WTC11 (cell line): ENCODE data around the gene RHPN2. TPM values are rescaled to one million over a fixed set of nuclear protein-coding genes. Genes with fewer than 3 reads are reported as not detected.

Experiments
- ATAC-seq: fragments of 200-7000 bp; cut with Tn5 transposase; 2 replicates; pipeline ENCODE4 v1.10.0; 2021; ENCODE audit warnings: mild to moderate bottlenecking, moderate library complexity
- CTCF ChIA-PET: fragments of 300-600 bp; sonication (Branson Sonifier 250); formaldehyde crosslinking; loops from one replicate; lab custom pipeline; 2021; ENCODE audit warnings: antibody characterized with exemption; lab: Charles Lee
- POLR2A ChIA-PET: fragments of 350-600 bp; sonication (Branson Sonifier 250); formaldehyde crosslinking; loops from one replicate; lab custom pipeline; 2021; ENCODE audit warnings: antibody characterized with exemption; lab: Charles Lee
- DNase-seq: peaks from one replicate; pipeline ENCODE4 v3.0.0; 2021; ENCODE audit warnings: low spot score
- H3K27ac Mint-ChIP-seq: 2 replicates; pipeline ENCODE4 v1.8.0; 2021; ENCODE audit warnings: mixed read lengths
- H3K27me3 Mint-ChIP-seq: 2 replicates; pipeline ENCODE4 v1.8.0; 2021; ENCODE audit warnings: low read depth, mild to moderate bottlenecking, moderate library complexity, mixed read lengths
- H3K36me3 Mint-ChIP-seq: 2 replicates; pipeline ENCODE4 v1.8.0; 2021; ENCODE audit warnings: mixed read lengths
- H3K4me1 Mint-ChIP-seq: 2 replicates; pipeline ENCODE4 v1.8.0; 2022; ENCODE audit warnings: mixed read lengths
- H3K4me3 Mint-ChIP-seq: 2 replicates; pipeline ENCODE4 v1.8.0; 2021; ENCODE audit warnings: mild to moderate bottlenecking, moderate library complexity, mixed read lengths
- H3K9me3 Mint-ChIP-seq: 2 replicates; pipeline ENCODE4 v1.8.0; 2021; ENCODE audit warnings: mixed read lengths
- ARID4B ChIP-seq: sonication (generic); formaldehyde crosslinking; IDR thresholded peaks from 2 replicates; pipeline ENCODE4 v1.8.0; 2023; ENCODE audit warnings: missing genetic modification reagents, mild to moderate bottlenecking, borderline replicate concordance
- CBFB ChIP-seq: sonication (generic); formaldehyde crosslinking; IDR thresholded peaks from 2 replicates; pipeline ENCODE4 v1.8.1; 2022; ENCODE audit warnings: mild to moderate bottlenecking, low read depth, missing genetic modification reagents
- CREB1 ChIP-seq: sonication (generic); formaldehyde crosslinking; IDR thresholded peaks from 2 replicates; pipeline ENCODE4 v1.8.0; 2023; ENCODE audit warnings: mild to moderate bottlenecking, missing genetic modification reagents
- GABPB1 ChIP-seq: sonication (generic); formaldehyde crosslinking; IDR thresholded peaks from 2 replicates; pipeline ENCODE4 v1.8.1; 2023; ENCODE audit warnings: mild to moderate bottlenecking, missing genetic modification reagents
- NR1H2 ChIP-seq: sonication (generic); formaldehyde crosslinking; IDR thresholded peaks from 2 replicates; pipeline ENCODE4 v1.9.0; 2021; ENCODE audit warnings: mild to moderate bottlenecking, moderate library complexity, missing genetic modification reagents
- NR3C1 ChIP-seq: sonication (generic); formaldehyde crosslinking; conservative IDR thresholded peaks from 2 replicates; pipeline ENCODE4 v1.8.1; 2023; ENCODE audit warnings: low read depth, mild to moderate bottlenecking, missing genetic modification reagents
- OVOL2 ChIP-seq: fragments of 250-450 bp; sonication (Bioruptor Pico); IDR thresholded peaks from 2 replicates; pipeline ENCODE4 v1.9.0; 2021; ENCODE audit warnings: mild to moderate bottlenecking, borderline replicate concordance
- SMAD3 ChIP-seq: sonication (generic); formaldehyde crosslinking; IDR thresholded peaks from 2 replicates; pipeline ENCODE4 v1.8.0; 2022; ENCODE audit warnings: missing genetic modification reagents, mild to moderate bottlenecking, borderline replicate concordance
- TCF7 ChIP-seq: sonication (generic); formaldehyde crosslinking; IDR thresholded peaks from 2 replicates; pipeline ENCODE4 v1.8.0; 2022; ENCODE audit warnings: mild to moderate bottlenecking, low read depth, missing genetic modification reagents, moderate library complexity
- ZNF281 ChIP-seq: sonication (generic); formaldehyde crosslinking; IDR thresholded peaks from 2 replicates; pipeline ENCODE4 v1.8.0; 2023; ENCODE audit warnings: mild to moderate bottlenecking, missing genetic modification reagents
- total RNA-seq: library from RNA; stranded (reverse); gene quantifications from 3 replicates; pipeline ENCODE4 v1.2.3, GENCODE V29; 2021
- TF ChIP-seq, protein P1 (sequence below): sonication (generic); formaldehyde crosslinking; IDR thresholded peaks from 2 replicates; pipeline ENCODE4 v1.8.1; 2023; ENCODE audit warnings: mild to moderate bottlenecking, moderate library complexity, missing genetic modification reagents
- TF ChIP-seq, protein P2 (sequence below): sonication (generic); formaldehyde crosslinking; conservative IDR thresholded peaks from 2 replicates; pipeline ENCODE4 v1.8.1; 2023; ENCODE audit warnings: mild to moderate bottlenecking, low read depth, missing genetic modification reagents, moderate library complexity

The RHPN2 gene
- total RNA-seq, 1 experiment from 2014 or later, result 21.1 TPM

- H3K36me3 Mint-ChIP-seq, result peaks cover 25% of the 10 kb centered on the region
- POLR2A ChIA-PET, result no interaction called here
- no peak for DNase-seq
Measured at GRCh38 chr19:33086955-33087354, 22.3 kb upstream of the RHPN2 start.

More at GRCh38 chr19:33086955-33087354, 22.3 kb upstream of the RHPN2 start:
- H3K4me1 Mint-ChIP-seq, result peaks cover 7% of the 10 kb centered on the region
- no peaks in the 10 kb centered on the region for H3K9me3 Mint-ChIP-seq
- H3K27ac Mint-ChIP-seq, result no peak overlapping the region
- H3K27me3 Mint-ChIP-seq, result no peaks in the 10 kb centered on the region
- TF ChIP-seq CBFB (no peak), TCF7 (CRISPR knock-in tag) (no peak), NR3C1 (CRISPR knock-in tag) (no peak), OVOL2 (no peak), NR1H2 (CRISPR knock-in tag) (no peak), CREB1 (CRISPR knock-in tag) (no peak), ARID4B (CRISPR knock-in tag) (no peak), GABPB1 (CRISPR knock-in tag) (no peak), SMAD3 (CRISPR knock-in tag) (no peak), ZNF281 (no peak)
- TF ChIP-seq, protein P1, sequence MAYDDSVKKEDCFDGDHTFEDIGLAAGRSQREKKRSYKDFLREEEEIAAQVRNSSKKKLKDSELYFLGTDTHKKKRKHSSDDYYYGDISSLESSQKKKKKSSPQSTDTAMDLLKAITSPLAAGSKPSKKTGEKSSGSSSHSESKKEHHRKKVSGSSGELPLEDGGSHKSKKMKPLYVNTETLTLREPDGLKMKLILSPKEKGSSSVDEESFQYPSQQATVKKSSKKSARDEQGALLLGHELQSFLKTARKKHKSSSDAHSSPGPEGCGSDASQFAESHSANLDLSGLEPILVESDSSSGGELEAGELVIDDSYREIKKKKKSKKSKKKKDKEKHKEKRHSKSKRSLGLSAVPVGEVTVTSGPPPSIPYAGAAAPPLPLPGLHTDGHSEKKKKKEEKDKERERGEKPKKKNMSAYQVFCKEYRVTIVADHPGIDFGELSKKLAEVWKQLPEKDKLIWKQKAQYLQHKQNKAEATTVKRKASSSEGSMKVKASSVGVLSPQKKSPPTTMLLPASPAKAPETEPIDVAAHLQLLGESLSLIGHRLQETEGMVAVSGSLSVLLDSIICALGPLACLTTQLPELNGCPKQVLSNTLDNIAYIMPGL (CRISPR knock-in tag), result no peak
- TF ChIP-seq, protein P2, sequence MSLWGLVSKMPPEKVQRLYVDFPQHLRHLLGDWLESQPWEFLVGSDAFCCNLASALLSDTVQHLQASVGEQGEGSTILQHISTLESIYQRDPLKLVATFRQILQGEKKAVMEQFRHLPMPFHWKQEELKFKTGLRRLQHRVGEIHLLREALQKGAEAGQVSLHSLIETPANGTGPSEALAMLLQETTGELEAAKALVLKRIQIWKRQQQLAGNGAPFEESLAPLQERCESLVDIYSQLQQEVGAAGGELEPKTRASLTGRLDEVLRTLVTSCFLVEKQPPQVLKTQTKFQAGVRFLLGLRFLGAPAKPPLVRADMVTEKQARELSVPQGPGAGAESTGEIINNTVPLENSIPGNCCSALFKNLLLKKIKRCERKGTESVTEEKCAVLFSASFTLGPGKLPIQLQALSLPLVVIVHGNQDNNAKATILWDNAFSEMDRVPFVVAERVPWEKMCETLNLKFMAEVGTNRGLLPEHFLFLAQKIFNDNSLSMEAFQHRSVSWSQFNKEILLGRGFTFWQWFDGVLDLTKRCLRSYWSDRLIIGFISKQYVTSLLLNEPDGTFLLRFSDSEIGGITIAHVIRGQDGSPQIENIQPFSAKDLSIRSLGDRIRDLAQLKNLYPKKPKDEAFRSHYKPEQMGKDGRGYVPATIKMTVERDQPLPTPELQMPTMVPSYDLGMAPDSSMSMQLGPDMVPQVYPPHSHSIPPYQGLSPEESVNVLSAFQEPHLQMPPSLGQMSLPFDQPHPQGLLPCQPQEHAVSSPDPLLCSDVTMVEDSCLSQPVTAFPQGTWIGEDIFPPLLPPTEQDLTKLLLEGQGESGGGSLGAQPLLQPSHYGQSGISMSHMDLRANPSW (CRISPR knock-in tag), result no peak
- CTCF ChIA-PET, result no interaction called here
- H3K4me3 Mint-ChIP-seq, result no peak overlapping the region
- no peak for ATAC-seq
